Panc1 (cell line): ENCODE results near the gene CWC27. TPM values are rescaled to one million over a fixed set of nuclear protein-coding genes. Genes with fewer than 3 reads are reported as not detected.

ENCODE experiments used
- ATAC-seq: fragments of 200-7000 bp; cut with Tn5 transposase; 2 replicates; pipeline ENCODE4 v1.9.1; 2020; ENCODE audit warnings: mild to moderate bottlenecking, moderate library complexity
- BruUV-seq: library from RNA; stranded (reverse); fragments of 400-500 nt; replicated peaks from 2 replicates; lab custom pipeline; 2021; lab: Mats Ljungman, UMichigan
- CTCF ChIA-PET: fragments of 300-600 bp; sonication (Branson Sonifier 250); formaldehyde crosslinking; loops from one replicate; lab custom pipeline; 2022; ENCODE audit warnings: antibody characterized with exemption; lab: Charles Lee
- POLR2A ChIA-PET: fragments of 300-600 bp; sonication (Branson Sonifier 250); formaldehyde crosslinking; loops from one replicate; lab custom pipeline; 2022; ENCODE audit warnings: antibody characterized with exemption; lab: Charles Lee
- DNase-seq: peaks from one replicate; pipeline ENCODE4 v3.0.0-alpha.2; 2010; ENCODE audit warnings: low read depth, low spot score
- H3K27ac ChIP-seq: 2 replicates; pipeline ENCODE4 v1.5.1; 2011; ENCODE audit warnings: mild to moderate bottlenecking, low read length, inconsistent platforms
- H3K27me3 ChIP-seq: fragments of 200-500 bp; sonication (Bioruptor generic); 2 replicates; pipeline ENCODE4 v1.6.0; 2014; ENCODE audit warnings: low read length, inconsistent platforms; ENCODE audit not compliant: control insufficient read depth, insufficient read depth
- H3K36me3 ChIP-seq: fragments of 200-500 bp; sonication (Bioruptor generic); 2 replicates; pipeline ENCODE4 v1.5.1; 2014; ENCODE audit warnings: inconsistent platforms, mild to moderate bottlenecking, low read length, moderate library complexity; ENCODE audit not compliant: control insufficient read depth, insufficient read depth
- H3K4me1 ChIP-seq: 2 replicates; pipeline ENCODE4 v1.5.1; 2011; ENCODE audit warnings: inconsistent platforms, mild to moderate bottlenecking, low read length, moderate library complexity; ENCODE audit not compliant: control insufficient read depth, insufficient read depth
- H3K4me3 ChIP-seq, 2 experiments: 2 replicates each; pipeline ENCODE4 v1.5.1; 2011 to 2012; ENCODE audit warnings: low read depth in 2 of 2, low read length in 2 of 2, mild to moderate bottlenecking in 2 of 2, inconsistent platforms in 1 of 2, moderate library complexity in 1 of 2
- H3K9me3 ChIP-seq: fragments of 200-500 bp; sonication (Bioruptor generic); 2 replicates; pipeline ENCODE4 v1.5.1; 2014; ENCODE audit warnings: low read depth, mild to moderate bottlenecking, inconsistent platforms, low read length, moderate library complexity; ENCODE audit not compliant: control insufficient read depth, insufficient read depth
- POLR2AphosphoS5 ChIP-seq: IDR thresholded peaks from 2 replicates; pipeline ENCODE4 v1.6.1; 2012; ENCODE audit warnings: mild to moderate bottlenecking, low read depth, low read length, moderate library complexity
- SIN3A ChIP-seq: IDR thresholded peaks from 2 replicates; pipeline ENCODE4 v1.6.1; 2012; ENCODE audit warnings: low read depth, mild to moderate bottlenecking, low read length, moderate library complexity, borderline replicate concordance; ENCODE audit not compliant: insufficient read depth
- TCF7L2 ChIP-seq: IDR thresholded peaks from 2 replicates; pipeline ENCODE4 v1.6.1; 2011; ENCODE audit warnings: mild to moderate bottlenecking, low read depth, low read length, inconsistent platforms
- in situ Hi-C: cut with HindIII; loops from 2 replicates; pipeline ENCODE4 v1.10.0; 2016; ENCODE audit warnings: low sequenced_read_pairs, low pct_unique_long_range_greater_than_20kb
- intact Hi-C: fragments of 100-400 bp; cut with micrococcal nuclease; formaldehyde crosslinking; loops from one replicate; pipeline ENCODE4 v1.10.0; 2022; ENCODE audit not compliant: unreplicated experiment
- total RNA-seq: library from RNA; stranded (reverse); gene quantifications from one replicate; pipeline ENCODE4 v1.2.1, GENCODE V29; 2021; ENCODE audit not compliant: unreplicated experiment
- TF ChIP-seq, protein P1 (sequence below), 2 experiments: IDR thresholded peaks; 2 replicates each; pipeline ENCODE4 v1.6.1; 2011 to 2012; ENCODE audit warnings: low read depth in 2 of 2, control low read depth in 1 of 2, low read length in 1 of 2, mild to moderate bottlenecking in 1 of 2, moderate library complexity in 1 of 2; ENCODE audit not compliant: insufficient read depth in 1 of 2
- TF ChIP-seq, protein P2 (sequence below): fragments of 450-650 bp; IDR thresholded peaks from 2 replicates; pipeline ENCODE4 v1.5.1; 2017; ENCODE audit warnings: mild to moderate bottlenecking

The CWC27 gene
- total RNA-seq, 1 experiment from 2014 or later, result 19.7 TPM

DNA sequence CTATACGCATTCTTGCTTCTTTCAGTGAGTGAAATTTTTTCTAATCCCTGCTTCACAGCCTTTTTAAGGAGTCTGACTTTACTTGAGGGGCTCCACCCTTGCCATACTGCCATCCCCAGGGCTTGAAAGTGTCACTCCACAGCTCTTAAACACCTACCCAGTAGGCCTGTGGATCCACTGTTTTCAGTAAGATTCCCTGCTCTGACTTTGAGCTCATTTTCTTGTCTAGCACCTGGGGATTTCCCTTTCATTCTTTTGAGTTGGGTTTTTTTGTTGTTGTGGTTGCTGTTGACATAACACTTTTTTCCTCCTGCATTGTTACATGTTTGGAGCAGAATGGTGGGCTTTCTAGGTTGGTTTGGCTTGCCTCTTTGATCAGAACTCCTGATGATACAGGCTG lies 23.8 kb upstream of the CWC27 start:
- no peaks in the 10 kb centered on the region for H3K27me3 ChIP-seq
- TF ChIP-seq POLR2AphosphoS5 (no peak), TCF7L2 (no peak), SIN3A (no peak)
- TF ChIP-seq, protein P1, sequence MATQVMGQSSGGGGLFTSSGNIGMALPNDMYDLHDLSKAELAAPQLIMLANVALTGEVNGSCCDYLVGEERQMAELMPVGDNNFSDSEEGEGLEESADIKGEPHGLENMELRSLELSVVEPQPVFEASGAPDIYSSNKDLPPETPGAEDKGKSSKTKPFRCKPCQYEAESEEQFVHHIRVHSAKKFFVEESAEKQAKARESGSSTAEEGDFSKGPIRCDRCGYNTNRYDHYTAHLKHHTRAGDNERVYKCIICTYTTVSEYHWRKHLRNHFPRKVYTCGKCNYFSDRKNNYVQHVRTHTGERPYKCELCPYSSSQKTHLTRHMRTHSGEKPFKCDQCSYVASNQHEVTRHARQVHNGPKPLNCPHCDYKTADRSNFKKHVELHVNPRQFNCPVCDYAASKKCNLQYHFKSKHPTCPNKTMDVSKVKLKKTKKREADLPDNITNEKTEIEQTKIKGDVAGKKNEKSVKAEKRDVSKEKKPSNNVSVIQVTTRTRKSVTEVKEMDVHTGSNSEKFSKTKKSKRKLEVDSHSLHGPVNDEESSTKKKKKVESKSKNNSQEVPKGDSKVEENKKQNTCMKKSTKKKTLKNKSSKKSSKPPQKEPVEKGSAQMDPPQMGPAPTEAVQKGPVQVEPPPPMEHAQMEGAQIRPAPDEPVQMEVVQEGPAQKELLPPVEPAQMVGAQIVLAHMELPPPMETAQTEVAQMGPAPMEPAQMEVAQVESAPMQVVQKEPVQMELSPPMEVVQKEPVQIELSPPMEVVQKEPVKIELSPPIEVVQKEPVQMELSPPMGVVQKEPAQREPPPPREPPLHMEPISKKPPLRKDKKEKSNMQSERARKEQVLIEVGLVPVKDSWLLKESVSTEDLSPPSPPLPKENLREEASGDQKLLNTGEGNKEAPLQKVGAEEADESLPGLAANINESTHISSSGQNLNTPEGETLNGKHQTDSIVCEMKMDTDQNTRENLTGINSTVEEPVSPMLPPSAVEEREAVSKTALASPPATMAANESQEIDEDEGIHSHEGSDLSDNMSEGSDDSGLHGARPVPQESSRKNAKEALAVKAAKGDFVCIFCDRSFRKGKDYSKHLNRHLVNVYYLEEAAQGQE (IDR thresholded peaks at IDR 0.05; ENCODE audit: insufficient read depth in 1 of 2, low read depth in 2 of 2, low read length in 1 of 2), result no peak
- TF ChIP-seq, protein P2, sequence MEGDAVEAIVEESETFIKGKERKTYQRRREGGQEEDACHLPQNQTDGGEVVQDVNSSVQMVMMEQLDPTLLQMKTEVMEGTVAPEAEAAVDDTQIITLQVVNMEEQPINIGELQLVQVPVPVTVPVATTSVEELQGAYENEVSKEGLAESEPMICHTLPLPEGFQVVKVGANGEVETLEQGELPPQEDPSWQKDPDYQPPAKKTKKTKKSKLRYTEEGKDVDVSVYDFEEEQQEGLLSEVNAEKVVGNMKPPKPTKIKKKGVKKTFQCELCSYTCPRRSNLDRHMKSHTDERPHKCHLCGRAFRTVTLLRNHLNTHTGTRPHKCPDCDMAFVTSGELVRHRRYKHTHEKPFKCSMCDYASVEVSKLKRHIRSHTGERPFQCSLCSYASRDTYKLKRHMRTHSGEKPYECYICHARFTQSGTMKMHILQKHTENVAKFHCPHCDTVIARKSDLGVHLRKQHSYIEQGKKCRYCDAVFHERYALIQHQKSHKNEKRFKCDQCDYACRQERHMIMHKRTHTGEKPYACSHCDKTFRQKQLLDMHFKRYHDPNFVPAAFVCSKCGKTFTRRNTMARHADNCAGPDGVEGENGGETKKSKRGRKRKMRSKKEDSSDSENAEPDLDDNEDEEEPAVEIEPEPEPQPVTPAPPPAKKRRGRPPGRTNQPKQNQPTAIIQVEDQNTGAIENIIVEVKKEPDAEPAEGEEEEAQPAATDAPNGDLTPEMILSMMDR, result no peak
- CTCF ChIA-PET, result interaction anchor here (0.6 kb wide), 1 partner anchor 30 kb away, joined by 5 read pairs; no protein-coding TSS in a partner anchor
- H3K9me3 ChIP-seq, result no peaks in the 10 kb centered on the region
- H3K36me3 ChIP-seq, result no peaks in the 10 kb centered on the region
- H3K27ac ChIP-seq, result no peak overlapping the region
- intact Hi-C loops (no loop called here), in situ Hi-C loops (no loop called here)
- no TSS peak for BruUV-seq
- H3K4me1 ChIP-seq, result no peaks in the 10 kb centered on the region
- ATAC-seq, result no peak
- no peak overlapping the region for H3K4me3 ChIP-seq
- no peak for DNase-seq
- POLR2A ChIA-PET, result no interaction called here

DNA sequence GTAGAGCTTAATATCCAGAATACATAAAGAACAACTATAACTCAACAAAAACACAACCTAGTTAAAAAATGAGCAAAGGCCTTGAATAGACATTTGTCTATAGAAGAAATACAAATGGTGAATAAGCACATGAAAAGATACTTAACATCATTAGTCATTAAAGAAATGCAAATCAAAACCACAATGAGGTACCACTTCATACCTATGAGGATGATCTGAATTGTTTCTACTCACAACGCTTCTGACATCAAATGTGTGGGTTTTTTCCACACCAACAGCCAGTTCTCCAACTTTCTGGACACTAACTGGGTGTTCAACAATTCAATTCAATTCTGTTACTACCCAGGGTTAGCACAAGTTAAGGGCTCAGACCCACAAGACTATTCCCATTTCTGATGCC lies 22.3 kb upstream of the CWC27 start:
- no peak for DNase-seq
- Histone ChIP-seq H3K4me3 (no peak overlapping the region), H3K27ac (no peak overlapping the region), H3K27me3 (no peaks in the 10 kb centered on the region), H3K36me3 (no peaks in the 10 kb centered on the region), H3K9me3 (no peaks in the 10 kb centered on the region), H3K4me1 (no peaks in the 10 kb centered on the region)
- POLR2A ChIA-PET, result no interaction called here
- TF ChIP-seq, protein P2, result no peak
- TF ChIP-seq TCF7L2 (no peak), SIN3A (no peak), POLR2AphosphoS5 (no peak)
- TF ChIP-seq, protein P1 (IDR thresholded peaks at IDR 0.05; ENCODE audit: insufficient read depth in 1 of 2, low read depth in 2 of 2, low read length in 1 of 2), result no peak
- no peak for ATAC-seq
- in situ Hi-C loops, result no loop called here
- CTCF ChIA-PET, result no interaction called here
- BruUV-seq, result no TSS peak
- intact Hi-C loops, result no loop called here
